ENCODE data around the gene MYOD1.

DNA sequence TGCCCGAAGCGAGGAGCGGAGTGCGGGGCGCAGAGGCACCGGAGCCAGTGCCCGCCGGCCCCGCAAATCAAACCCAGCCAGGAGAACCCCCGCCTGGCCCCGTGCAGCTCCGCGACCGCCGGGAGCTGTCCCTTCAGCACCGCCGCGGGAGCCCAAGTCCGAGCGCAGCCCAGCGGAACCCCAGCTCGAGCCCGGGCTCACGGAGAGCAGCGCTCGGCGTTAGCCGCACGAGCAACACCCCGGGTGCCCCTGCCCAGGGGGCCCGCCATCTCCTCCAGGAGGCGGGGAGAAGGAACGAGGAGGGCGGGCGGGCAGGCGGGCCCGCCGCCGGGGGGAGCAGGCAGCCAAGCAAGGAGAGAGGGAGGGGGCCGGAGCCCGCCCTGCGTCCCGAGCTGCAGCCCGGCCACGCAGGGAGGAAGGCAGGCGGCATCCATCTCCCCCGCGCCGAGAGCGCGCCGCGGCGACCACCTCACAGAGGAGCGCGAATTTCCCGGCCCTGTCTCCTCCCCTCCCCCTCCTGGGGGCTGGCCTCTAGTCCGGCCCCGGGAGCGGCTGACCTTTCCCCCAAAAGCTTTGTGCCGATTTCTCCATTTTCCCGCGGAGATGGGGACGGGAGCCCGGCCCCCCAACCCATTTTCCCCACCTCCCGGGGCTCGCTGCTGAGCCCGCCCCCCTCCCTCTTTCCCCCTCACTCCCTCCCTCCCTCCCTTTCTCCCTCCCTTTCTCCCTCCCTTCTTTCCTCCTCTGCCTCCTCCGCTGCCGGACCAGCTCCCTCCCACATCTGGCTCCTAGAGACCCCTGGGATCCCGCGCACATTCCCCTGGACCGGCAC is 15.8 kb downstream of the MYOD1 start:
- TF ChIP-seq, protein P1, sequence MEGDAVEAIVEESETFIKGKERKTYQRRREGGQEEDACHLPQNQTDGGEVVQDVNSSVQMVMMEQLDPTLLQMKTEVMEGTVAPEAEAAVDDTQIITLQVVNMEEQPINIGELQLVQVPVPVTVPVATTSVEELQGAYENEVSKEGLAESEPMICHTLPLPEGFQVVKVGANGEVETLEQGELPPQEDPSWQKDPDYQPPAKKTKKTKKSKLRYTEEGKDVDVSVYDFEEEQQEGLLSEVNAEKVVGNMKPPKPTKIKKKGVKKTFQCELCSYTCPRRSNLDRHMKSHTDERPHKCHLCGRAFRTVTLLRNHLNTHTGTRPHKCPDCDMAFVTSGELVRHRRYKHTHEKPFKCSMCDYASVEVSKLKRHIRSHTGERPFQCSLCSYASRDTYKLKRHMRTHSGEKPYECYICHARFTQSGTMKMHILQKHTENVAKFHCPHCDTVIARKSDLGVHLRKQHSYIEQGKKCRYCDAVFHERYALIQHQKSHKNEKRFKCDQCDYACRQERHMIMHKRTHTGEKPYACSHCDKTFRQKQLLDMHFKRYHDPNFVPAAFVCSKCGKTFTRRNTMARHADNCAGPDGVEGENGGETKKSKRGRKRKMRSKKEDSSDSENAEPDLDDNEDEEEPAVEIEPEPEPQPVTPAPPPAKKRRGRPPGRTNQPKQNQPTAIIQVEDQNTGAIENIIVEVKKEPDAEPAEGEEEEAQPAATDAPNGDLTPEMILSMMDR (IDR thresholded peaks at IDR 0.05): no peak
- TF ChIP-seq POLR2A (IDR thresholded peaks at IDR 0.05) (no peak), POLR2AphosphoS5 (IDR thresholded peaks at IDR 0.05) (no peak)
